H1 (cell line): ENCODE measurements around the gene SLC6A17. TPM values are rescaled to one million over a fixed set of nuclear protein-coding genes. Genes with fewer than 3 reads are reported as not detected.

Experiments used
- CTCF ChIA-PET: fragments of 300-600 bp; sonication (Branson Sonifier 250); formaldehyde crosslinking; loops from one replicate; lab custom pipeline; 2021; ENCODE audit not compliant: partially characterized antibody; lab: Charles Lee
- POLR2A ChIA-PET: fragments of 300-600 bp; sonication (Branson Sonifier 250); formaldehyde crosslinking; loops from one replicate; lab custom pipeline; 2021; ENCODE audit warnings: inconsistent platforms; ENCODE audit not compliant: partially characterized antibody; lab: Charles Lee
- DNase-seq, 2 experiments: peaks; one replicate each; pipeline versions ENCODE4 v3.0.0 to v3.0.0-alpha.2; 2010 to 2022; ENCODE audit warnings: low spot score in 2 of 2, low read depth in 1 of 2, mixed read lengths in 1 of 2
- FAIRE-seq: peaks from 2 replicates; lab custom pipeline; 2011; peaks lifted over from hg19 to GRCh38; lab: Jason Lieb, UNC
- H2AFZ ChIP-seq: 2 replicates; pipeline ENCODE4 v1.8.1; 2012; ENCODE audit warnings: low read length, inconsistent platforms
- H2AK5ac ChIP-seq: 2 replicates; pipeline ENCODE4 v1.6.1; 2013; ENCODE audit warnings: low read depth, low read length
- H2BK120ac ChIP-seq: replicated peaks from 2 replicates; pipeline ENCODE3; 2013; ENCODE audit warnings: low read depth, low read length, inconsistent platforms
- H2BK12ac ChIP-seq: 2 replicates; pipeline ENCODE4 v1.6.1; 2013; ENCODE audit warnings: low read depth, low read length
- H2BK15ac ChIP-seq: 2 replicates; pipeline ENCODE4 v1.6.1; 2013; ENCODE audit warnings: low read length
- H2BK20ac ChIP-seq: 2 replicates; pipeline ENCODE4 v1.6.1; 2013; ENCODE audit warnings: low read length
- H2BK5ac ChIP-seq: 2 replicates; pipeline ENCODE4 v1.6.1; 2013; ENCODE audit warnings: low read depth, low read length
- H3K14ac ChIP-seq: 2 replicates; pipeline ENCODE4 v1.6.1; 2013; ENCODE audit warnings: inconsistent platforms; ENCODE audit not compliant: insufficient read length
- H3K18ac ChIP-seq: 2 replicates; pipeline ENCODE4 v1.6.1; 2013; ENCODE audit warnings: low read length; ENCODE audit errors: extremely low read depth
- H3K23ac ChIP-seq: 2 replicates; pipeline ENCODE4 v1.6.1; 2013; ENCODE audit warnings: inconsistent platforms; ENCODE audit not compliant: insufficient read length
- H3K23me2 ChIP-seq: 2 replicates; pipeline ENCODE4 v1.6.1; 2013; ENCODE audit warnings: low read depth, low read length
- H3K27ac ChIP-seq: 2 replicates; pipeline ENCODE4 v1.6.1; 2011; ENCODE audit warnings: low read depth, low read length, inconsistent platforms
- H3K27me3 ChIP-seq, 4 experiments: replicated peaks in 1 of 4; 1 replicate in 1 of 4; 2 replicates in 3 of 4; pipeline versions ENCODE4 v1.6.1 to v1.8.1; 2011 to 2013; ENCODE audit warnings: low read length in 3 of 4, mild to moderate bottlenecking in 3 of 4, inconsistent platforms in 2 of 4, mixed read lengths in 2 of 4, moderate library complexity in 1 of 4; ENCODE audit not compliant: control insufficient read depth in 3 of 4, insufficient read depth in 3 of 4; ENCODE audit errors: extremely low read depth in 1 of 4
- H3K36me3 ChIP-seq, 4 experiments: 2 replicates each; pipeline versions ENCODE4 v1.6.1 to v1.8.1; 2011 to 2013; ENCODE audit warnings: mild to moderate bottlenecking in 4 of 4, low read length in 3 of 4, moderate library complexity in 2 of 4, control low read depth in 1 of 4, inconsistent platforms in 1 of 4; ENCODE audit not compliant: insufficient read depth in 4 of 4, control insufficient read depth in 2 of 4
- H3K4ac ChIP-seq: replicated peaks from 2 replicates; pipeline ENCODE3; 2013; ENCODE audit warnings: low read length, low read depth, mixed read lengths, inconsistent platforms; ENCODE audit not compliant: insufficient read length
- H3K4me1 ChIP-seq, 4 experiments: replicated peaks in 1 of 4; 1 replicate in 1 of 4; 2 replicates in 3 of 4; pipeline versions ENCODE4 v1.6.1 to v1.8.1; 2011 to 2013; ENCODE audit warnings: low read length in 3 of 4, inconsistent platforms in 2 of 4, mixed read lengths in 1 of 4; ENCODE audit not compliant: insufficient read depth in 4 of 4, control insufficient read depth in 3 of 4
- H3K4me2 ChIP-seq, 2 experiments: 2 replicates each; pipeline versions ENCODE4 v1.6.1 to v1.8.1; 2011 to 2013; ENCODE audit warnings: low read depth in 2 of 2, low read length in 2 of 2, control low read depth in 1 of 2, inconsistent platforms in 1 of 2, mild to moderate bottlenecking in 1 of 2; ENCODE audit not compliant: insufficient read depth in 1 of 2
- H3K4me3 ChIP-seq, 4 experiments: fragments of 200-600, 300-600 bp in 1 of 4; sonication (generic), shearing (Covaris generic), sonication (Bioruptor Twin) in 1 of 4; 2 replicates each; pipeline versions ENCODE4 v1.5.1 to v1.8.1; 2011 to 2016; ENCODE audit warnings: low read length in 4 of 4, low read depth in 3 of 4, control low read depth in 2 of 4, inconsistent platforms in 2 of 4, mild to moderate bottlenecking in 2 of 4, mixed read lengths in 1 of 4, moderate library complexity in 1 of 4; ENCODE audit not compliant: insufficient read depth in 2 of 4; ENCODE audit errors: extremely low read depth in 1 of 4
- H3K56ac ChIP-seq: replicated peaks from 2 replicates; pipeline ENCODE3; 2013; ENCODE audit warnings: low read depth, mild to moderate bottlenecking, mixed read lengths, low read length, inconsistent platforms; ENCODE audit not compliant: insufficient read length
- H3K79me1 ChIP-seq: 2 replicates; pipeline ENCODE4 v1.6.1; 2013; ENCODE audit warnings: low read depth, low read length, control low read depth
- H3K79me2 ChIP-seq, 2 experiments: 2 replicates each; pipeline versions ENCODE4 v1.6.1 to v1.8.1; 2012 to 2013; ENCODE audit warnings: low read length in 2 of 2, mild to moderate bottlenecking in 2 of 2, inconsistent platforms in 1 of 2; ENCODE audit not compliant: insufficient read depth in 2 of 2, control insufficient read depth in 1 of 2
- H3K9ac ChIP-seq, 4 experiments: replicated peaks in 1 of 4; 1 replicate in 1 of 4; 2 replicates in 3 of 4; pipeline versions ENCODE4 v1.6.1 to v1.8.1; 2011 to 2013; ENCODE audit warnings: low read depth in 3 of 4, low read length in 3 of 4, control low read depth in 2 of 4, mild to moderate bottlenecking in 2 of 4, moderate library complexity in 2 of 4, inconsistent platforms in 1 of 4; ENCODE audit errors: extremely low read depth in 1 of 4
- H3K9me3 ChIP-seq, 2 experiments: 2 replicates each; pipeline versions ENCODE4 v1.6.1 to v1.8.1; 2012 to 2013; ENCODE audit warnings: mild to moderate bottlenecking in 2 of 2, moderate library complexity in 2 of 2, control low read depth in 1 of 2, inconsistent platforms in 1 of 2, low read depth in 1 of 2, low read length in 1 of 2, mixed read lengths in 1 of 2; ENCODE audit not compliant: insufficient read depth in 2 of 2
- H4K20me1 ChIP-seq, 2 experiments: replicated peaks in 1 of 2; 2 replicates each; pipeline versions ENCODE3 to v1.8.1; 2011 to 2013; ENCODE audit warnings: inconsistent platforms in 2 of 2, low read length in 2 of 2, mild to moderate bottlenecking in 1 of 2; ENCODE audit not compliant: insufficient read depth in 2 of 2, control insufficient read depth in 1 of 2
- H4K5ac ChIP-seq: 2 replicates; pipeline ENCODE4 v1.6.1; 2013; ENCODE audit warnings: low read length, low read depth, mixed read lengths, inconsistent platforms; ENCODE audit not compliant: insufficient read length
- H4K8ac ChIP-seq: 2 replicates; pipeline ENCODE4 v1.8.0; 2013; ENCODE audit warnings: mild to moderate bottlenecking, moderate library complexity, low read length, inconsistent platforms; ENCODE audit not compliant: insufficient read depth; ENCODE audit errors: extremely low read depth
- H4K91ac ChIP-seq: replicated peaks from 2 replicates; pipeline ENCODE3; 2013; ENCODE audit warnings: low read length, mixed read lengths, inconsistent platforms; ENCODE audit not compliant: insufficient read length
- ASH2L ChIP-seq: fragments of 200-600, 300-600 bp; sonication (generic); IDR thresholded peaks from one replicate; pipeline ENCODE4 v1.7.1; 2017; ENCODE audit warnings: low read length
- EGR1 ChIP-seq: IDR thresholded peaks from 2 replicates; pipeline ENCODE4 v1.6.1; 2011; ENCODE audit warnings: low read depth, low read length, borderline replicate concordance
- HDAC6 ChIP-seq: IDR thresholded peaks from one replicate; pipeline ENCODE4 v1.7.1; 2012; ENCODE audit warnings: low read depth, mild to moderate bottlenecking, inconsistent platforms, low read length, moderate library complexity
- KDM4A ChIP-seq: IDR thresholded peaks from one replicate; pipeline ENCODE4 v1.7.1; 2012; ENCODE audit warnings: low read depth, mild to moderate bottlenecking, moderate library complexity, low read length, inconsistent platforms; ENCODE audit not compliant: severe bottlenecking
- NANOG ChIP-seq: IDR thresholded peaks from 2 replicates; pipeline ENCODE4 v1.6.1; 2011; ENCODE audit warnings: low read length, low read depth, mild to moderate bottlenecking, inconsistent platforms; ENCODE audit not compliant: insufficient read depth, poor library complexity, severe bottlenecking
- PHF8 ChIP-seq: fragments of 200-600 bp; sonication (generic); conservative IDR thresholded peaks from 2 replicates; pipeline ENCODE4 v1.7.1; 2012; ENCODE audit warnings: low read depth, mild to moderate bottlenecking, inconsistent platforms, low read length, moderate library complexity
- POLR2A ChIP-seq, 2 experiments: IDR thresholded peaks; 1 replicate in 1 of 2; 2 replicates in 1 of 2; pipeline ENCODE4 v1.6.1; 2011; ENCODE audit warnings: low read depth in 2 of 2, low read length in 2 of 2, mild to moderate bottlenecking in 2 of 2; ENCODE audit errors: control extremely low read depth in 1 of 2
- SIN3A ChIP-seq, 2 experiments: IDR thresholded peaks in 1 of 2; conservative IDR thresholded peaks in 1 of 2; 2 replicates each; pipeline ENCODE4 v1.6.1; 2011 to 2012; ENCODE audit warnings: low read length in 2 of 2, improper control_type of control experiment in 1 of 2, low read depth in 1 of 2, mild to moderate bottlenecking in 1 of 2
- SIRT6 ChIP-seq: IDR thresholded peaks from one replicate; pipeline ENCODE4 v1.7.1; 2012; ENCODE audit warnings: low read length, inconsistent platforms
- YY1 ChIP-seq: IDR thresholded peaks from 2 replicates; pipeline ENCODE4 v1.6.1; 2011; ENCODE audit warnings: low read depth, mild to moderate bottlenecking, low read length
- ZNF274 ChIP-seq: IDR thresholded peaks from 2 replicates; pipeline ENCODE4 v1.7.0; 2012; ENCODE audit warnings: low read length, borderline replicate concordance; ENCODE audit errors: extremely low read depth
- WGBS, 2 experiments: shearing (Covaris generic) in 1 of 2; methylation state at CpG; one replicate each; pipeline versions ENCODE4 v1.1.6 to v1.1.7; 2013 to 2015; ENCODE audit warnings: low lambda C conversion rate in 2 of 2, mixed read lengths in 2 of 2, inconsistent platforms in 1 of 2, low coverage in 1 of 2, missing lambda C conversion rate in 1 of 2; ENCODE audit not compliant: insufficient replicate concordance in 2 of 2, insufficient coverage in 1 of 2, insufficient read length in 1 of 2; ENCODE audit errors: extremely low coverage in 1 of 2, missing lambda C conversion rate in 1 of 2; 5-methylcytosine and 5-hydroxymethylcytosine counted together
- polyA plus RNA-seq, 7 experiments: library from polyadenylated mRNA; depleted of rRNA in 3 of 7; stranded (reverse) in 5 of 7; unstranded in 2 of 7; fragments of >200 nt in 5 of 7; fragments of 200-250 nt in 2 of 7; gene quantifications; 1 replicate in 5 of 7; 2 replicates in 1 of 7; 4 replicates in 1 of 7; pipeline versions ENCODE4 v1.2.1 to v1.2.3, GENCODE V29; 2011 to 2013; ENCODE audit warnings: missing spikeins in 2 of 7, mixed read lengths in 2 of 7
- total RNA-seq: library from RNA; stranded (reverse); fragmentation: NEBNext Ultra II Directional; extraction: Animal tissue kit (Norgen Biotek cat#: 25700); gene quantifications from 2 replicates; pipeline ENCODE4 v1.2.1, GENCODE V29; 2021

SLC6A17 gene
- total and polyA plus RNA-seq, 2 of the 8 experiments (the other 6 are each of a cell fraction or from before 2014, with no cell fraction given), result 0.15 to 0.28 TPM

DNA sequence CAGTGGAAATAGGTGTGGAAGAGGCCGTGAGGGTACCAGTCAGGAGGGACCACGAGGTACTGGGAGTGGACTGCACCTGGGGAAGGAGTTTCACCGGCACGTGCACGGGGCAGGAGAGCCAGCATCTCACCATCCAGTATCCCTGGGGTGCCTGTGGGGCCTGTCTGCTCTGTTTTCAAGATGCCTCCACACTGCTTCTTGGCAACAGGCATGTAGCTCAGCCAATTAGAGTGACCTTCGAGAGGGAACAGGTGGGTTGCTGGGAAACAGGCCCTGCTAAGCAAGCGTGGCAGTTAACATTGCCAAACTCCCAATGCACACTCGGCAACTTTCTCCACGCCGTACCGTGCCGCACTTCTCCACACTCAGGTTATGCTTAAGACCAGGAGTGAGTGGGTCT lies 77.5 kb downstream of the SLC6A17 start:
- H3K9me3 ChIP-seq, result no peaks in the 10 kb centered on the region
- POLR2A ChIA-PET, result no interaction called here
- no peaks in the 10 kb centered on the region; the same call in 1 of the 2 replicates for H3K79me1 ChIP-seq
- H3K23ac ChIP-seq, result no peak overlapping the region
- no peak overlapping the region for H4K91ac ChIP-seq
- H3K27ac ChIP-seq, result no peak overlapping the region
- H3K79me2 ChIP-seq, result no peaks in the 10 kb centered on the region
- no peak for FAIRE-seq
- H4K20me1 ChIP-seq, result peaks cover 1 to 7% of the 10 kb centered on the region in 2 experiments
- no peak overlapping the region for H3K14ac ChIP-seq
- no peak overlapping the region for H3K56ac ChIP-seq
- TF ChIP-seq POLR2A (IDR thresholded peaks at IDR 0.05; ENCODE audit: control extremely low read depth in 1 of 2, low read depth in 2 of 2, low read length in 2 of 2) (no peak), EGR1 (no peak), YY1 (no peak), ASH2L (no peak), SIN3A (conservative IDR thresholded peaks at IDR 0.05 in 1 of 2, IDR thresholded peaks at IDR 0.05 in 1 of 2; ENCODE audit: low read depth in 1 of 2, low read length in 2 of 2) (no peak), HDAC6 (no peak), ZNF274 (no peak), PHF8 (no peak), NANOG (no peak), SIRT6 (no peak), KDM4A (no peak)
- TF ChIP-seq, all 59 proteins: peak for 0
- CTCF ChIA-PET, result interaction anchor here (0.7 to 3.4 kb wide), 10 partner anchors 9 to 268 kb away, joined by 3 to 17 read pairs (median 6); no protein-coding TSS in a partner anchor
- Histone ChIP-seq H3K4me1 (no peaks in the 10 kb centered on the region; a peak in 1 of 7 replicates), H2AK5ac (no peak overlapping the region), H3K4ac (no peak overlapping the region), H3K27me3 (no peaks in the 10 kb centered on the region), H2BK20ac (no peak overlapping the region), H2BK15ac (no peak overlapping the region), H4K5ac (no peak overlapping the region), H3K18ac (no peak overlapping the region), H2BK120ac (no peak overlapping the region), H3K23me2 (no peaks in the 10 kb centered on the region), H3K9ac (no peak overlapping the region), H3K36me3 (peaks cover 0 to 5% (median 0%) of the 10 kb centered on the region in 4 experiments; a peak in 3 of 8 replicates), H2AFZ (no peak overlapping the region), H3K4me3 (no peak overlapping the region), H4K8ac (no peak overlapping the region; the same call in 1 of the 2 replicates), H3K4me2 (no peak overlapping the region), H2BK5ac (no peak overlapping the region), H2BK12ac (no peak overlapping the region)
- 95% methylated on average over 12 of the region's 12 CpGs; no CpG with 5 or more reads in 1 of the 2 experiments for WGBS, 2 experiments
- no peak for DNase-seq
